GM23248 (cell line): Measurements from ENCODE around the gene EFHC1.

ENCODE experiments used
- EZH2 ChIP-seq: fragments of 200-600 bp; sonication (generic); IDR thresholded peaks from 2 replicates; pipeline ENCODE4 v1.6.1; 2018; ENCODE audit warnings: antibody characterized with exemption, mild to moderate bottlenecking; ENCODE audit not compliant: insufficient read depth, poor library complexity, severe bottlenecking
- EZH2phosphoT487 ChIP-seq: fragments of 200-600 bp; sonication (generic); IDR thresholded peaks from 2 replicates; pipeline ENCODE4 v1.6.1; 2018; ENCODE audit warnings: antibody characterized with exemption, moderate library complexity, mild to moderate bottlenecking, low read depth; ENCODE audit not compliant: insufficient read depth

DNA sequence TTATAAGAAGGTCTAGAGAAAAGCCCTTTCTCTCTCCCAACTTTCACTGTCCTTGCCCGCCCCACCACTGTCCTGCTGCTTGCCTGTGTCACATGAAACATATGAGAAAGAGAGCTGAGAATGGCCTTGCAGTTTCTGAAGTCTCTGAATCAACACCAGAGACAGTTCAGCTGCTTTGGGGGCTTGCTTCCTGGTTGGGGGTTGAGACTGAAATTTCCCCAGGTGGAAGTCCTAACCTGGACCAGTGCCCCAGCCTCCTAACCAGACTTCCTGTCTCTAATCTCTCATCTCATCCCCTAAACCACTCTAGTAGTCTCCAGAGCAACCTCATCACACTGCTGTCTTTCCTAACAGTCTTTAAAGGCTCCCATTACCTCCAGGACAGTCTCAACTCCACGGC is 146.1 kb downstream of the EFHC1 start:
- TF ChIP-seq EZH2 (no peak), EZH2phosphoT487 (no peak)
